K562 (cell line): Measurements from ENCODE around the gene YPEL5. TPM values are rescaled to one million over a fixed set of nuclear protein-coding genes. Genes with fewer than 3 reads are reported as not detected.

ENCODE experiments used
- ATAC-seq: fragments of 200-7000 bp; cut with Tn5 transposase; 3 replicates; pipeline ENCODE4 v1.9.1; 2020; ENCODE audit warnings: moderate library complexity
- BruUV-seq: library from RNA; stranded (reverse); fragments of 400-500 nt; replicated peaks from 2 replicates; lab custom pipeline; 2021; lab: Mats Ljungman, UMichigan
- CTCF ChIA-PET: fragments of 300-600 bp; formaldehyde crosslinking; extraction: SDS; loops from one replicate; lab custom pipeline; 2021; ENCODE audit warnings: low intra/inter-chr PET ratio; lab: Yijun Ruan, JAX
- POLR2A ChIA-PET: fragments of 300-600, 350-650 bp; sonication (Branson Sonifier 250); formaldehyde crosslinking; extraction: SDS; loops from one replicate; lab custom pipeline; 2021; ENCODE audit warnings: antibody characterized with exemption, inconsistent platforms; lab: Yijun Ruan, JAX
- DNase-seq, 4 experiments: peaks; one replicate each; pipeline versions ENCODE4 v3.0.0 to v3.0.0-alpha.2; 2011 to 2018; ENCODE audit warnings: low spot score in 3 of 4, mixed read lengths in 3 of 4; ENCODE audit errors: extremely low read depth in 1 of 4
- FAIRE-seq: peaks from 2 replicates; lab custom pipeline; 2011; peaks lifted over from hg19 to GRCh38; lab: Jason Lieb, UNC
- H2AFZ ChIP-seq: 2 replicates; pipeline ENCODE4 v1.6.0; 2011; ENCODE audit warnings: low read depth, low read length, control low read depth, inconsistent platforms
- H3K27ac ChIP-seq: fragments of 200-600 bp; 3 replicates; pipeline ENCODE4 v1.8.0; 2011; ENCODE audit warnings: low read depth, mild to moderate bottlenecking, control low read depth, inconsistent platforms, low read length, moderate library complexity, mixed read lengths; ENCODE audit errors: extremely low read depth
- H3K27me3 ChIP-seq, 2 experiments: fragments of 300-600 bp in 1 of 2; 2 replicates in 1 of 2; 3 replicates in 1 of 2; pipeline versions ENCODE4 v1.6.0 to v1.8.0; 2011; ENCODE audit warnings: inconsistent platforms in 2 of 2, low read length in 2 of 2, mild to moderate bottlenecking in 1 of 2, mixed read lengths in 1 of 2, moderate library complexity in 1 of 2; ENCODE audit not compliant: control insufficient read depth in 2 of 2, insufficient read depth in 2 of 2
- H3K36me3 ChIP-seq: fragments of 300-600 bp; 3 replicates; pipeline ENCODE4 v1.8.0; 2011; ENCODE audit warnings: mild to moderate bottlenecking, low read length, inconsistent platforms; ENCODE audit not compliant: control insufficient read depth, insufficient read depth
- H3K4me1 ChIP-seq, 2 experiments: fragments of 200-600 bp in 1 of 2; replicated peaks in 1 of 2; 2 replicates in 1 of 2; 3 replicates in 1 of 2; pipeline versions ENCODE4 v1.5.1 to v1.8.0; 2011; ENCODE audit warnings: inconsistent platforms in 2 of 2, low read length in 2 of 2, mild to moderate bottlenecking in 1 of 2, mixed read lengths in 1 of 2, moderate library complexity in 1 of 2; ENCODE audit not compliant: control insufficient read depth in 2 of 2, insufficient read depth in 2 of 2
- H3K4me2 ChIP-seq: 2 replicates; pipeline ENCODE4 v1.6.1; 2011; ENCODE audit warnings: low read length, control low read depth, inconsistent platforms, mixed read lengths; ENCODE audit not compliant: insufficient read depth
- H3K4me3 ChIP-seq: fragments of 200-600 bp; sonication (generic), shearing (Covaris generic); 2 replicates; pipeline ENCODE4 v1.5.1; 2016; ENCODE audit warnings: control low read depth, inconsistent platforms
- H3K79me2 ChIP-seq: fragments of 200-600 bp; 3 replicates; pipeline ENCODE4 v1.8.0; 2011; ENCODE audit warnings: low read length, inconsistent platforms; ENCODE audit not compliant: control insufficient read depth, insufficient read depth
- H3K9ac ChIP-seq, 2 experiments: 2 replicates each; pipeline versions ENCODE4 v1.6.0 to v1.6.1; 2011; ENCODE audit warnings: low read depth in 2 of 2, low read length in 2 of 2, control low read depth in 1 of 2, inconsistent platforms in 1 of 2, mild to moderate bottlenecking in 1 of 2, mixed read lengths in 1 of 2; ENCODE audit not compliant: insufficient read depth in 1 of 2
- H3K9me1 ChIP-seq: one replicate; pipeline ENCODE4 v1.6.0; 2011; ENCODE audit warnings: inconsistent platforms, mild to moderate bottlenecking, low read length, moderate library complexity; ENCODE audit not compliant: control insufficient read depth, insufficient read depth
- H3K9me3 ChIP-seq: replicated peaks from 2 replicates; pipeline ENCODE4 v1.5.1; 2011; ENCODE audit warnings: low read depth, low read length, inconsistent platforms; ENCODE audit not compliant: control insufficient read depth, insufficient read depth
- H4K20me1 ChIP-seq: replicated peaks from 2 replicates; pipeline ENCODE4 v1.6.1; 2011; ENCODE audit warnings: low read length, inconsistent platforms, mixed read lengths; ENCODE audit not compliant: control insufficient read depth, insufficient read depth
- BDP1 ChIP-seq: IDR thresholded peaks from 3 replicates; pipeline ENCODE4 v1.6.1; 2011; ENCODE audit not compliant: insufficient read length, insufficient read depth
- KAT7 ChIP-seq: sonication (generic); formaldehyde crosslinking; IDR thresholded peaks from 2 replicates; pipeline ENCODE4 v1.8.0; 2022; ENCODE audit warnings: missing genetic modification reagents, mild to moderate bottlenecking, borderline replicate concordance
- LARP7 ChIP-seq: fragments of 450-650 bp; IDR thresholded peaks from 2 replicates; pipeline ENCODE4 v1.6.1; 2016
- MAFF ChIP-seq: IDR thresholded peaks from 2 replicates; pipeline ENCODE4 v1.6.1; 2012; ENCODE audit warnings: low read length, improper control_type of control experiment
- MCM2 ChIP-seq: fragments of 450-650 bp; IDR thresholded peaks from 2 replicates; pipeline ENCODE4 v1.6.1; 2017; ENCODE audit warnings: low read depth, mild to moderate bottlenecking
- MECOM ChIP-seq: fragments of 250-450 bp; sonication (Bioruptor Pico); IDR thresholded peaks from 2 replicates; pipeline ENCODE4 v1.8.0; 2022; ENCODE audit warnings: inconsistent platforms
- NCOA6 ChIP-seq: fragments of 450-650 bp; IDR thresholded peaks from 2 replicates; pipeline ENCODE4 v1.6.1; 2017; ENCODE audit warnings: mild to moderate bottlenecking
- NFRKB ChIP-seq: fragments of 450-650 bp; IDR thresholded peaks from 2 replicates; pipeline ENCODE4 v1.6.1; 2016; ENCODE audit warnings: low read depth
- NR4A1 ChIP-seq, 2 experiments: fragments of 250-450 bp in 1 of 2; fragments of 450-650 bp in 1 of 2; sonication (Bioruptor Pico) in 1 of 2; IDR thresholded peaks; 2 replicates each; pipeline versions ENCODE4 v1.4.0 to v1.6.1; 2016 to 2020; ENCODE audit warnings: mild to moderate bottlenecking in 2 of 2, missing compliant biosample characterization in 1 of 2, missing genetic modification characterization in 1 of 2, moderate library complexity in 1 of 2
- TAL1 ChIP-seq: fragments of 450-650 bp; IDR thresholded peaks from 2 replicates; pipeline ENCODE4 v1.6.1; 2016; ENCODE audit warnings: mild to moderate bottlenecking
- TCF15 ChIP-seq: fragments of 250-450 bp; sonication (Bioruptor Pico); IDR thresholded peaks from 2 replicates; pipeline ENCODE4 v1.8.0; 2022; ENCODE audit warnings: moderate library complexity, mild to moderate bottlenecking, inconsistent platforms
- TSHZ1 ChIP-seq: fragments of 250-450 bp; sonication (Bioruptor Pico); IDR thresholded peaks from 2 replicates; pipeline ENCODE4 v1.4.0; 2020; ENCODE audit warnings: mild to moderate bottlenecking, moderate library complexity
- ZC3H11A ChIP-seq: IDR thresholded peaks from 2 replicates; pipeline ENCODE4 v1.6.1; 2012; ENCODE audit warnings: low read depth, low read length, improper control_type of control experiment
- ZNF12 ChIP-seq: sonication (generic); formaldehyde crosslinking; IDR thresholded peaks from 2 replicates; pipeline ENCODE4 v1.4.0; 2020; ENCODE audit warnings: mild to moderate bottlenecking, missing genetic modification reagents
- ZNF41 ChIP-seq: fragments of 250-450 bp; sonication (Bioruptor Pico); conservative IDR thresholded peaks from 2 replicates; pipeline ENCODE4 v1.4.0; 2020; ENCODE audit warnings: mild to moderate bottlenecking
- ZNF444 ChIP-seq: fragments of 250-450 bp; sonication (Bioruptor Pico); IDR thresholded peaks from 2 replicates; pipeline ENCODE4 v1.4.0; 2020; ENCODE audit warnings: mild to moderate bottlenecking, moderate library complexity
- ZNF79 ChIP-seq: fragments of 250-450 bp; sonication (Bioruptor Pico); IDR thresholded peaks from 2 replicates; pipeline ENCODE4 v1.4.0; 2020; ENCODE audit warnings: low read depth, mild to moderate bottlenecking, moderate library complexity
- WGBS: fragments of 100-300 bp; shearing (Covaris generic); methylation state at CpG from one replicate; pipeline ENCODE4 v1.1.6; 2016; ENCODE audit warnings: low coverage, mixed read lengths; ENCODE audit not compliant: insufficient coverage; ENCODE audit errors: missing lambda C conversion rate; 5-methylcytosine and 5-hydroxymethylcytosine counted together
- in situ Hi-C: fragments of 300-500 bp; cut with MboI; formaldehyde crosslinking; loops from 4 replicates; pipeline ENCODE4 v1.15.0; 2018; ENCODE audit warnings: inconsistent platforms, mixed read lengths
- intact Hi-C: fragments of 100-400 bp; cut with micrococcal nuclease; formaldehyde crosslinking; loops from 2 replicates; pipeline ENCODE4 v1.14.2; 2022
- polyA plus RNA-seq, 8 experiments: library from polyadenylated mRNA; depleted of rRNA in 4 of 8; stranded (reverse) in 5 of 8; unstranded in 3 of 8; fragments of >200 nt; fragmentation: Nextera tagmentation in 2 of 8; fragmentation: Illumina TruSeq in 1 of 8; extraction: Ambion mirVana in 2 of 8; extraction: Trizol in 1 of 8; gene quantifications; 2 replicates each; pipeline versions ENCODE4 v1.2.1 to v1.2.3, GENCODE V29; 2011 to 2014; ENCODE audit warnings: inconsistent platforms in 1 of 8, missing spikeins in 1 of 8
- total RNA-seq, 7 experiments: library from RNA; depleted of rRNA in 6 of 7; stranded (reverse); fragments of >200 nt in 6 of 7; fragmentation: Illumina TruSeq in 2 of 7; extraction: Trizol in 2 of 7; gene quantifications; 2 replicates each; pipeline versions ENCODE4 v1.2.1 to v1.2.3, GENCODE V29; 2011 to 2021; ENCODE audit warnings: low replicate concordance in 1 of 7

The YPEL5 gene
- total and polyA plus RNA-seq, 9 of the 15 experiments (the other 6 are each of a cell fraction or from before 2014, with no cell fraction given), result 5.4 to 34.4 (median 12.3) TPM

- Histone ChIP-seq H3K9ac (no peak overlapping the region), H2AFZ (no peak overlapping the region), H3K9me3 (no peaks in the 10 kb centered on the region), H3K79me2 (no peaks in the 10 kb centered on the region), H3K4me1 (no peaks in the 10 kb centered on the region), H3K27ac (no peak overlapping the region), H3K36me3 (0 out of 3 replicates have a peak, but pooled peaks cover 5% of the 10 kb centered on the region), H3K4me2 (no peak overlapping the region), H3K4me3 (no peak overlapping the region), H3K9me1 (no peaks in the 10 kb centered on the region), H3K27me3 (no peaks in the 10 kb centered on the region; a peak in 1 of 5 replicates), H4K20me1 (no peaks in the 10 kb centered on the region)
- CTCF ChIA-PET, result interaction anchor here (0.6 to 4.3 kb wide), 11 partner anchors 28 to 1169 kb away, joined by 3 to 68 read pairs (median 3); no protein-coding TSS in a partner anchor
- in situ Hi-C loops (loop anchor here (25.0 kb wide), 2 partner anchors 998 to 1173 kb away; no protein-coding TSS in a partner anchor), intact Hi-C loops (no loop called here)
- ATAC-seq (no peak), DNase-seq (no peak), FAIRE-seq (no peak)
- under 1% methylated on average over 7 of the region's 7 CpGs for WGBS
- no TSS peak for BruUV-seq
- no peak for TF ChIP-seq ZNF12
- TF ChIP-seq NFRKB, result no peak
- TF ChIP-seq MAFF, result no peak
- TF ChIP-seq ZNF444 (CRISPR knock-in tag), result no peak
- no peak for TF ChIP-seq NR4A1 (CRISPR knock-in tag; IDR thresholded peaks at IDR 0.05)
- TF ChIP-seq NR4A1 (tag; IDR thresholded peaks at IDR 0.05), result no peak
- no peak for TF ChIP-seq MECOM
- no peak for TF ChIP-seq TAL1
- TF ChIP-seq TSHZ1 (CRISPR knock-in tag), result no peak
- TF ChIP-seq MCM2, result no peak
- TF ChIP-seq TCF15 (CRISPR knock-in tag), result no peak
- TF ChIP-seq ZC3H11A, result no peak
- no peak for TF ChIP-seq ZNF79
- no peak for TF ChIP-seq NCOA6
- TF ChIP-seq LARP7, result no peak
- no peak for TF ChIP-seq ZNF41
- TF ChIP-seq BDP1, result no peak
- no peak for TF ChIP-seq KAT7 (CRISPR knock-in tag)
- POLR2A ChIA-PET, result interaction anchor here (0.5 to 2.4 kb wide), 19 partner anchors 9 to 1029 kb away, joined by 3 to 15 read pairs (median 3); partner anchors contain the start of gene YPEL5
Observed at GRCh38 chr2:30164131-30164925, 17.5 kb downstream of the YPEL5 start.
